T-helper 17 cell (primary cell): ENCODE results near the gene CHODL. TPM values are rescaled to one million over a fixed set of nuclear protein-coding genes. Genes with fewer than 3 reads are reported as not detected.

Source experiments
- ATAC-seq: fragments of 150-1000 bp; cut with Tn5 transposase; 2 replicates; pipeline ENCODE4 v1.10.0; 2021; ENCODE audit warnings: mild to moderate bottlenecking, moderate library complexity
- DNase-seq, 3 donors: peaks; one replicate each; pipeline versions ENCODE4 v3.0.0 to v3.0.0-alpha.2; 2020 to 2021
- H3K9me3 ChIP-seq: one replicate; pipeline ENCODE4 v1.7.0; 2013; ENCODE audit warnings: low read length, mild to moderate bottlenecking; ENCODE audit not compliant: control insufficient read depth, poor library complexity, severe bottlenecking
- H3K27ac Mint-ChIP-seq: one replicate; pipeline ENCODE4 v1.8.0; 2022; ENCODE audit warnings: mild to moderate bottlenecking, moderate library complexity, mixed read lengths
- H3K27me3 Mint-ChIP-seq: one replicate; pipeline ENCODE4 v1.8.0; 2022; ENCODE audit warnings: mixed read lengths
- H3K36me3 Mint-ChIP-seq: one replicate; pipeline ENCODE4 v1.8.0; 2022; ENCODE audit warnings: low read depth, mixed read lengths
- H3K4me1 Mint-ChIP-seq: one replicate; pipeline ENCODE4 v1.8.0; 2022; ENCODE audit warnings: mild to moderate bottlenecking, mixed read lengths
- H3K4me3 Mint-ChIP-seq: one replicate; pipeline ENCODE4 v1.8.0; 2022; ENCODE audit warnings: mild to moderate bottlenecking, moderate library complexity, mixed read lengths
- total RNA-seq, 4 donors: library from RNA in 2 of 4; stranded (reverse) in 2 of 4; gene quantifications; one replicate each; pipeline ENCODE4 v1.2.3 and lab custom pipeline; 2022 to 2026

CHODL gene
- total RNA-seq, 2 donors from 2014 or later: 0.60 TPM; not detected in 1

GRCh38 chr21:18253221-18253620, 8.6 kb downstream of the CHODL start:
- no peaks in the 10 kb centered on the region for H3K27me3 Mint-ChIP-seq
- no peak overlapping the region for H3K4me3 Mint-ChIP-seq
- no peaks in the 10 kb centered on the region for H3K36me3 Mint-ChIP-seq
- H3K27ac Mint-ChIP-seq: no peak overlapping the region
- H3K9me3 ChIP-seq: no peaks in the 10 kb centered on the region
- no peaks in the 10 kb centered on the region for H3K4me1 Mint-ChIP-seq
- no peak for ATAC-seq
- DNase-seq: no peak

DNA sequence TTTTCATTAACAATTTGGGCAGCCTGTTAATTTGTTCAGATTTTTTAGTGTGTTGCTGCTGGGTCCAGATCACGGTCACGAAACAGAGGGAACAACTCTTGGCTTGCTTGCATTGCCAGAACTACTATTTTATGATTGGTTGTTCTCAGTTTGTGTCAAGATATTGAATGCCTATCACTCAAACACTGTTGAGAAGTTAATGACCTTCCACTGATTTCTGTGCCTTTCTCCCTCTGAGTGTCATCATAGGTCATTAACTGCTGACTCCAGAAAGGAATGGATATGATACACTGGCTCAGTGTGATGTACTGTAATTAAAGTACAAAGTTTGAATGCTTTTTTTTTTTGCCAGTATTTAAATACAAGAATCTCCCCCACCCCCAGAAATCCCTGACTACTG, 9.2 kb downstream of the CHODL start:
- no peak for ATAC-seq
- no peaks in the 10 kb centered on the region for H3K9me3 ChIP-seq

GRCh38 chr21:18265944-18266343, 21.3 kb downstream of the CHODL start:
- H3K27ac Mint-ChIP-seq: no peak overlapping the region
- no peaks in the 10 kb centered on the region for H3K27me3 Mint-ChIP-seq
- H3K4me1 Mint-ChIP-seq: no peaks in the 10 kb centered on the region
- ATAC-seq (no peak), DNase-seq (no peak)
- H3K36me3 Mint-ChIP-seq: no peaks in the 10 kb centered on the region
- no peaks in the 10 kb centered on the region for H3K9me3 ChIP-seq
- no peak overlapping the region for H3K4me3 Mint-ChIP-seq

More for the DNA sequence above, 9.2 kb downstream of the CHODL start:
- Mint-ChIP-seq H3K4me1 (no peaks in the 10 kb centered on the region), H3K27me3 (no peaks in the 10 kb centered on the region), H3K4me3 (no peak overlapping the region), H3K27ac (no peak overlapping the region), H3K36me3 (no peaks in the 10 kb centered on the region)
- DNase-seq: no peak

GRCh38 chr21:18267496-18267895, 22.9 kb downstream of the CHODL start:
- Mint-ChIP-seq H3K4me3 (no peak overlapping the region), H3K27ac (no peak overlapping the region), H3K36me3 (no peaks in the 10 kb centered on the region), H3K27me3 (no peaks in the 10 kb centered on the region), H3K4me1 (no peaks in the 10 kb centered on the region)
- no peak for DNase-seq
- ATAC-seq: no peak
- H3K9me3 ChIP-seq: no peaks in the 10 kb centered on the region

DNA sequence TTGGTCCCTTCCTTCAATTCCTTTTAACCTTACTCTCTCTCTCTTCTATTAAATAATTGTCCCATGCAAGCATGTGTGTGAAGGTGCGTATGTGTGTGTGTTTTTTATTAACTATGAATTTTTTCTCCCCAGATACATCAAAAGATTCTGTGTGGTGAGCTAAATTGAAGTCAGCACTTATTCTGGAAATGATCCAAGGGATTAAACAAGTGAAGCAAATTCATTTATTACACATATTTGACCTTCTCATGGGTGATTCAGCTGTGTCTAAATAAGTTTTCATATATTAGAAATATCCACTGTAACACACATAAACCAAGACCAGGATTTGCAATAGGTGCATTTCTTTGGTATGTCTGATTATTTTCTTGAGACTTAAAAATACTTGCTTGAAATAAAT, 24.3 kb downstream of the CHODL start:
- no peak overlapping the region for H3K4me3 Mint-ChIP-seq
- DNase-seq (no peak), ATAC-seq (no peak)
- no peaks in the 10 kb centered on the region for H3K9me3 ChIP-seq
- H3K27me3 Mint-ChIP-seq: no peaks in the 10 kb centered on the region
- H3K27ac Mint-ChIP-seq: no peak overlapping the region
- no peaks in the 10 kb centered on the region for H3K36me3 Mint-ChIP-seq
- H3K4me1 Mint-ChIP-seq: no peaks in the 10 kb centered on the region

DNA sequence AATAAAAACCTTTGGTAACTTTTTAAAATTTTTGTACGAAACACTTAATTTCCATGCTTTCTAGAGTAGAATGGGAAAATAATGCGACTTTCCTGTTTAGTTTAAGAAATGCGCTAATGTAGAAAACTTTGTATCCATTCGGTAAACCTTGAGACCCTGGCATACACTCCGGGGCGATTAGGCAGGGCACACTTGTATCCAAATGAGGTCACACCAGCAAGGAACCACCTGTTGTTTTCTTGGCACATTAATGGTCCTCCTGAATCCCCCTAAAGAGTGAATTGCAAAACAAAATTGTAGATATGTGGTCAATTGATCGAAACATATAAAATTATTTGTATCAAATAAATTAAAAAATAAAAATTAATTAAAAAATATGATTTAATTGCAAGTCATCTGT, 25.2 kb downstream of the CHODL start:
- ATAC-seq (no peak), DNase-seq (no peak)
- Mint-ChIP-seq H3K4me1 (no peaks in the 10 kb centered on the region), H3K36me3 (no peaks in the 10 kb centered on the region), H3K4me3 (no peak overlapping the region), H3K27ac (no peak overlapping the region), H3K27me3 (no peaks in the 10 kb centered on the region)
- H3K9me3 ChIP-seq: no peaks in the 10 kb centered on the region

GRCh38 chr21:18273400-18273799, 28.8 kb downstream of the CHODL start:
- DNase-seq (no peak), ATAC-seq (no peak)
- Mint-ChIP-seq H3K4me3 (no peak overlapping the region), H3K27me3 (peaks cover 6% of the 10 kb centered on the region), H3K27ac (no peak overlapping the region), H3K4me1 (no peaks in the 10 kb centered on the region), H3K36me3 (no peaks in the 10 kb centered on the region)
- H3K9me3 ChIP-seq: no peaks in the 10 kb centered on the region

GRCh38 chr21:18274370-18274769, 29.7 kb downstream of the CHODL start:
- Mint-ChIP-seq H3K27me3 (peaks cover 6% of the 10 kb centered on the region), H3K4me1 (no peaks in the 10 kb centered on the region), H3K4me3 (no peak overlapping the region), H3K36me3 (no peaks in the 10 kb centered on the region), H3K27ac (no peak overlapping the region)
- DNase-seq (no peak), ATAC-seq (no peak)
- no peaks in the 10 kb centered on the region for H3K9me3 ChIP-seq

GRCh38 chr21:18275781-18276180, 31.1 kb downstream of the CHODL start:
- no peaks in the 10 kb centered on the region for H3K9me3 ChIP-seq
- H3K36me3 Mint-ChIP-seq: no peaks in the 10 kb centered on the region
- H3K4me3 Mint-ChIP-seq: no peak overlapping the region
- H3K27me3 Mint-ChIP-seq: peaks cover 6% of the 10 kb centered on the region
- ATAC-seq: no peak
- no peak for DNase-seq
- H3K4me1 Mint-ChIP-seq: no peaks in the 10 kb centered on the region
- H3K27ac Mint-ChIP-seq: no peak overlapping the region

- no peaks in the 10 kb centered on the region for H3K9me3 ChIP-seq
- Mint-ChIP-seq H3K27ac (no peak overlapping the region), H3K4me3 (no peak overlapping the region), H3K4me1 (no peaks in the 10 kb centered on the region), H3K27me3 (no peaks in the 10 kb centered on the region), H3K36me3 (no peaks in the 10 kb centered on the region)
- no peak for ATAC-seq
- no peak for DNase-seq
These were observed 40.7 kb downstream of the CHODL start for GRCh38 chr21:18285379-18285778.

DNA sequence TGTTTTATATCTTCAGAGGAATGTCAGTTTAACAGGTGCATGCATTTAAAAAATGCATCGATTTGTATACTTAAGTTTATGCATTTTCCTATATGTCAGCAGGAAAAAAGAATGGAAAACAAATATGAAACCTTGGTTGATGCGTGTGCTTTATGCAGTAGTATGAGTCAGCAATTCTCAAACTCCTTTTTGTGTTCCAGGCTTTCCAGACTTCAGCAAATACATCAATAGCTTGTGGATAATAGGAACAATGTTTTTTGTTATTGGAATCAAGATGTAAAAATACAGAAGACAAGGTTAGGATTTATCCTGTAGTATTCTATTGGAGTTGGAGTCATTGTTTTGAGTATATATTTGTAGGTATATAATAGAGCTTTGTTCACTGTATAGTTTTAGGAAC, 45.2 kb downstream of the CHODL start:
- no peaks in the 10 kb centered on the region for H3K36me3 Mint-ChIP-seq
- ATAC-seq: no peak

DNA sequence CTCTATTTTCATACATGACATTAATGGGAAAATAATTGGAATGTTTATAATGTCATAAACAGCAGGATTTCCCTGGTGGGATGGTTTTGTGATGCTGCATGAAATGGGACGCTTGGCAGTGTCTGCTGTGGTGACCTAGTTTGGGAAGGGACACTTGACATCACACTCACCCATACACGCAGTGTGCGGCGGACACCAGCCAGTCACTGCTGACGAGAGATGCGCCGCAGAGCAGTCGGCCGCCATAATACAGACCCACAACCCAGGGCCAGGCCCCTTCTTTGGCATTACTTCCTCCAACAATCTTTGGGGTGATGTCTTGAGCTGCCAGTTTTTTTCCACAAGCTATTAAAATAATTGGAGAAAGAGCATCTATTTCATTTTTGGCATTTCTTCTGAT, 49.5 kb downstream of the CHODL start:
- no peaks in the 10 kb centered on the region for H3K27me3 Mint-ChIP-seq
- H3K9me3 ChIP-seq: no peaks in the 10 kb centered on the region
- peaks cover 2% of the 10 kb centered on the region for H3K4me1 Mint-ChIP-seq
- no peak overlapping the region for H3K27ac Mint-ChIP-seq
- no peak for DNase-seq
- H3K4me3 Mint-ChIP-seq: no peak overlapping the region
- no peak for ATAC-seq
- H3K36me3 Mint-ChIP-seq: no peaks in the 10 kb centered on the region

More for the DNA sequence above, 45.2 kb downstream of the CHODL start:
- no peaks in the 10 kb centered on the region for H3K4me1 Mint-ChIP-seq
- H3K27me3 Mint-ChIP-seq: no peaks in the 10 kb centered on the region
- DNase-seq: no peak
- no peak overlapping the region for H3K4me3 Mint-ChIP-seq
- H3K27ac Mint-ChIP-seq: no peak overlapping the region
- no peaks in the 10 kb centered on the region for H3K9me3 ChIP-seq

GRCh38 chr21:18298228-18298627, 53.6 kb downstream of the CHODL start:
- peaks cover 2% of the 10 kb centered on the region for H3K4me1 Mint-ChIP-seq
- H3K4me3 Mint-ChIP-seq: no peak overlapping the region
- H3K9me3 ChIP-seq: no peaks in the 10 kb centered on the region
- no peaks in the 10 kb centered on the region for H3K27me3 Mint-ChIP-seq
- ATAC-seq (no peak), DNase-seq (no peak)
- H3K27ac Mint-ChIP-seq: no peak overlapping the region
- no peaks in the 10 kb centered on the region for H3K36me3 Mint-ChIP-seq
